HG03442 (cell line): ENCODE data around the gene NELFA.
"Not testable (repeated sequence)": the region's sequence is repeated elsewhere in the genome, so short reads cannot be mapped to it uniquely, and the experiment has no call there.

ENCODE experiments used
- ATAC-seq: cut with Tn5 transposase; IDR thresholded peaks from one replicate; pipeline ENCODE4 v1.9.1; 2021; ENCODE audit warnings: mild to moderate bottlenecking, moderate library complexity; ENCODE audit not compliant: unreplicated experiment

The NELFA gene

DNA sequence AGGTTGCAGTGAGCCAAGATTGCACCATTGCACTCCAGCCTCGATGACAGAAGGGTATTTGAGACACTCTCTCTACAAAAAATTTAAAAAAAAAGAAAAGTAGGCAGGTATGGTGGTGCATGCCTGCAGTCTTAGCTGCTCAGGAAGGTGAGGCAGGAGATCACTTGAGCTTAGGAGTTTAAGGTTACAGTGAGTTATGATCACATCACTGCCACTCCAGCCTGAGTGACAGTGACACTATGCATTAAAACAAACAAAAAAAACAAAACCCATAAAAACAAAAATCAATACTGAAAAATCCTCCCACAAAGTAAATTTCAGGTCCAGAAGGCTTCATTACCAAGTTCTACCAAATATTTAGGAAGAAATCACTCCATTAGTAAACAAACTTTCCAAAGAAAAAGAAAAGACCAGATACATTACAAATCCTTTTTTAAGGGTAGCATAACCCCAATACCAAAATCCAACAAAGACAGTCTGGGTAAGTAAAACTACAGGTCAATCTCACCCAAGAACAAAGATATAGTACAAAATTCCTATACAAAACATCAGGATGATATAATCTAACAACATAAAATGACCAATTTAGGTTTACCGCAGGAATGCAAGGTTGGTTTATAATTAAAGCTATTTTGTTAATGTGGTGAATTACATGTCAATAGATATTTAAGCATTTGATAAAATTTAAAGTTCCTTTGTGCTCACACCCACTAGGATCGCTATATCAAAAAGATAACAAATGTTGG is 11.7 kb downstream of the NELFA start:
- ATAC-seq = no peak

DNA sequence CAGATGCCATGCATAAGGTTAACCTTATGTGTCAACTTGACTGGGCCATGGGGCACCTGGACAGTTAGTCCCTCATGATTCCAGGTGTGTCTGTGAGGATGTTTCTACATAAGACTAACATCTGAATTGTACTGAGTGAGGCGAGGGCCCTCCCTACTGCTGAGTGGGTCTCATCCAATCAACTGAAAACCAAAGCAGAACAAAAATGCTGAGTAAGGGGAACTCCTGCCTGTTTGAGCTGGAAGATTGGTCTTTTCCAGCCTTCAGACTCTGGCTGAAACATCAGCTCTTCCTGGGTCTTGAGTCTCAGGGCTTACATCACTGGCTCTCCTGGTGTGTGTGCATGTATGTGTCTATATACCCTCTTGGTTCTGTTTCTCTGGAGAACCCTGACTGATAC is 13.8 kb downstream of the NELFA start:
- ATAC-seq = no peak

DNA sequence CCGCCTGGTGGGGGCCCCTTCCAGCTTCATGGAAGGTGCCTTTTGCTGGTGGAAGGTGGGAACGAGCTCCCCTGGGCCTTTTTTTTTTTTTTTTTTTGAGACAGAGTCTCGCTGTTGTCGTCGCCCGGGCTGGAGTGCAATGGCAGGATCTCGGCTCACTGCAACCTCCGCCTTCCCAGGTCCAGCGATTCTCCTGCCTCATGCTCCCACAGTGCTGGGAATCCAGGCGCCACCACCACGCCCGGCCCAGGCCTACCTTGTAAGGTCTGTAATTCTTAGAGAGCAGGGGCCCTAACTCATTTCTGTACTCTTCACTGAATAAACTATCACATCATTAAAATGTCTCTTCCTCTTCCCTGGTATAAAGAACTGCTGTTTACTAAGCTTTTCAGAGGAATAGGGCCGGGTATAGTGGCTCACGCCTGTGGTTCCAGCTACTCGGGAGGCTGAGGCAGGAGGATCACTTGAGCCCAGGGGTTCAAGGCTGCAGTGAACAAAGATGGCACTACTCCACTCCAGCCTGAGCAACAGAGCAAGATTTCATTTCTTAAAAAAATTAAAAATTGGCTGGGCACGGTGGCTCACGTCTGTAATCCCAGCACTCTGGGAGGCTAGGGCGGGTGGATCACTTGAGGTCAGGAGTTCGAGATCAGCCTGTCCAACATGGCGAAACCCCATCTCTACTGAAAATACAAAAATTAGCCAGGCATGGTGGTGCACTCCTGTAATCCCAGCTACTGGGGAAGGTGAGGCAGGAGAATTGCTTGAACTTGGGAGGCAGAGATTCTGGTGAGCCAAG is 14.9 kb downstream of the NELFA start:
- ATAC-seq = not testable (repeated sequence)

DNA sequence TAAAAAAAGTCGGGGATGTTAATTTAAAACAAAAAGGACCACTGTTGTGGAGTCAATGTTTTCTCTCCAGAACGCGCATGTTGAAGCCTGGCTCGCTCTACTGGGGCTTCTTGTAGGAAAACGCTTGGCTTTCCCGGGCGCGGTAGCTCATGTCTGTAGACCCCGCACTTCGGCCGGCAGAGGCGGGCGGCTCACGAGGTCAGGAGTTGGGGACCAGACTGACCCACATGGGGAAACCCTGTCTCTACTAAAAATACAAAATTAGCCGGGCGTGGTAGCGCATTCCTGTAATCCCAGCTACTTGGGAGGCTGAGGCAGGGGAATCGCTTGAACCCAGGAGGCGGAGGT is 15.6 kb downstream of the NELFA start:
- ATAC-seq = no peak

DNA sequence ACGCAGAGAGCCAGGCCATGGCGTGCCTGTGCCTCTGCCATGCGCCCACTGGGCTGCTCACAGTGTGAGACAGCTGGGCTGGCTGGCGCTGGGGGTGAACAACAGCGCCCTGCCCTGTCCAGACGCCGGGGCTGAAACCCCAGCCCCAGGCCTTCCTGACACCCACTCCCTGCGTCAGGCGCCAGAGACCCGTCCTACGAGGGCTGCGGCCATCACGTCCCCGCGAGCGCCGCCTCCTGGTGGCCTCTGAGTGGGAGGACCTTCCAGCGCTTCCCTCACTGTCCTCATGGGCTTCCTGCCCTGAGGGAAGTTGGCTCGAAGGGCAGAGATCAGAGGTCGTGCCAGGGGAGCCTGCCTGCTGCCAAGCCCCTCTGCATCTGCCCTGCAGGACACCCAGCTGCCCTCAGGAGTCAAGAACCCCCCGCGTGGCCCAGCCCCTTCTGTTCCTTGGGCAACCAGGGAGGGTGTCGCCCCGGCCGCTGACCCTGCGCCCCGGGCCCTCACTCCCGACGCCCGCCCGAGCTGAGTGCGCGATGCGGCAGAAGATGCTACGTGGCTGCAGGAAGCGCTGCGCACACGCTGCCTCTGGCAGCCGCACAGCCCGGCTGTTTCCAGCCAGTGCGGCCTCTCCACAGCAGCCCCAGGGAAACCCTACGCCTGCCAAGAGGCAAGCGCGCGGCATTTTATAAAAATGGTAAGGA is 16.2 kb downstream of the NELFA start:
- ATAC-seq = no peak

DNA sequence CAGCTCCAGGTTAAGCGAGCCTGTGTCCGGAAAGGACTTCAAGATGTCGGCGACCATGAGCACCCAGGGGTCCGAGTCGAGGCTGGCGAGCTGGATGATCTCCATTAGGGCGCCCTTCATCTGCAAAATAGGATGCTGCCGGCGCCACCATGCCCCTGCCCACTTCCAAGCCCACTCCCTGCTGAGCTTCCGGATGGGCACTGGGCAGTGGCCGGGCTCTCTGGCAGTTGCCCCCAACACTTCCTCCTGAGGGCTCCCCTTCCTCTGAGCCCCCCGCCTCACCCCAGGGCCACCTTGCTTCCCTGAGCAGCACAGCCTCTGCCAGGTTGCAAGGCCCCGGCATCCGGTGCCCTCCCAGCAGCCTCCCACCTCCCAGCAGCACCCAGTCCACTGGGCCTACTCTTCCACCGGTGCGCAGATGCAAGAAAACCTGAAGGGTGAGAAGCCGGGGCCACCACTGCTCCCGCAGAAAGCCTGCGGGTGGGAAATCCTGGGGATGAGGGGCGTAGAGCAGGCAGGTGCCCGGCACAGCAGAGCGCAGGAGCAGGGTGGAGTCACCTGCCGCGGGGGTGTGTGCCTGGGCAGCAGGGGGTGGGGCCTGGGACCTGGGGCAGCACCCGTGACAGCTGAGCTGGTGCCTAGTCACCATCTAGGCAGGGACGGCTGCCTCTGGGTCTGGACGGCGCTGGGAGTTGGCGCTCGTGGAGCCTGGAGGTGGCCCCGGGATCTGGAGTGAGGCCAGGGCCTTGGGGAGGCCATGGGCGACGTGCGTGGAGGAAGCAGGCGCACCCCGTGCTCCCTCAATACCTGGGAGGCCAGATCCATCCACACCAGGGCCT is 17.0 kb downstream of the NELFA start:
- no peak for ATAC-seq

DNA sequence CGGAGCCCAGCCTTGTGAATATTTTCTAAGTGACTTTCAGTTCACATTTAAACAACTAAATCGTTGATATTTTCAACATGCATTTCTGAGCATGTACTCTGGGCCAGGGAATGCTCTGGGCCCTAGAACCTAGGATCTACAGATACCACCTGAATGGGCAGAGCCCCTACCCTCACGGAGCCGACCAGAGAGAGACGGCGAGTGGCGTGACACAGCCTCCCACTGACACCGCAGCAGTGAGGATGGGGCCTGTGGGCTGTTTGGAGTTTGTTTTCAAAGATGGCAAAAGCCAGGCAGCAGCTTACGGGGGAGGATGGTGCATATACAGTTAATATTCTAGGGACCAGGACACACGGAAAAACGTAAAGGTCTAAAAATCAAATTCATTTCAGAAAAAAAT is 17.7 kb downstream of the NELFA start:
- no peak for ATAC-seq

DNA sequence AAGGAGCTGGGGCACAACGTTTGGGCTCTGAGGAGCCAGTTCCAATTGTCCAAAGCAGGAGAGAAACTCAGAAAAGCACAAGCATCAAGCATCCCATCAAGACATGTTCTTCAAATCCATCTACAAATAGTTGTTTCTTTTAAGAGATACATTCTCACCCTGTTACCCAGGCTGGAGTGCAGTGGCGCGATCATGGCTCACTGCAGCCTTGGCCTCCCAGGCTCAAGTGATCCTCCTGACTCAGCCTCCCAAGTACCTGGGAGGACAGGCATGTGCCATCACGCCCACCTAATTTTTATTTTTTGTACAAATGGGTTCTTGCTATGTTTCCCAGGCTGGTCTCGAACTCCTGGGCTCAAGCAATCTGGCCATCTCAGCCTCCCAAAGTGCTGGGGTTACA is 18.1 kb downstream of the NELFA start:
- ATAC-seq = no peak

DNA sequence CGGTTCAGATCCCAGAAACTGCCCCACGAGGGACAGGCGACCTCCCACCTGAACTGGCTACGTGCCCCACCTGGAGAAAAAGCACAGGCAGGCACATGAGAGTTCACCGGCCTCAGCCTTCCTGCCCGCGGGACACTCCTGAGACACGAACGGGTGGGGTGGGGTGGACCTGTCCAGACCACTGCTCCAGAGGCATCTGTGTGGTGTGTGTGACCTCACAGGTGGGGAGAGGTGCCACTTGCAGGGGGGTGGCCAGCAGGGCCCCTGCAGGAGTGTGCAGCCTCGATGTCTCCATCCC is 18.5 kb downstream of the NELFA start:
- no peak for ATAC-seq

DNA sequence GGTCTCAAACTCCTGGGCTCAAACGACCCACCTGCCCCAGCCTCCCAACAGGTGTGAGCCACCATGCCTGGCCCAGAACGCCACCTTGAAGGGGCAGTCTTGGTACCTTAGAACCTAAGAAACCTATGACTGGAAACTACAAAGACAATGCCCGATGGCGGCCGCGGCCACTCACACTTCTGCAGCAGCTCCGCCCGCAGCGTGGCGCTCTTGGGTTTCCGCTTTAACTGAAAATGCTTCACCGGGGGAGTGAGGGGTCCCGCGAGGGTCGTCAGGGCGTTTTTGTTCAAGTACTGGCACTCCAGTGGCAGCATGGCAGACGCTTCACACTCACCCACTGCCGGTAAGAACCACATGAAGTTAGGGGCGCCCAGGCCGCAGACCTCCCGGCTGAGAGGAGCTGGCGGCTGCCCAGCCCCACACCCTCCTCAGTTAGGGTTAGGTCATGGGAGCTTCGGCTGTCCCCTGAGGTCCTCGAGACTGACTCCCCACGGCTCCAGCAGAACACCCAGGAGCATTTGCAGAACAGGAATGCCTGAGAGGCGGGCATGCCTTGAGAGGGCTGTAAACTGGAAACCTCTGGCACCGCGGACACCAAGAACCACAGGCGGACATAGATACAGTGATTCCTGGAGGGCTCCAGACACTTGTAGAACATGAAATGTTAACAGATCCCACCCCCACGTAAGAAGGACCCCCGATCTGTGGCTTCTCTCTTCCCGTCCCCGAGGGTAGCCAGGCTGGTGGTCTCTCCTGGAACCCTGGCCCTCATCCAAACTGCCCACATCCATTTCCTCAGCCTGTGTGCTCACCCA is 19.0 kb downstream of the NELFA start:
- no peak for ATAC-seq

DNA sequence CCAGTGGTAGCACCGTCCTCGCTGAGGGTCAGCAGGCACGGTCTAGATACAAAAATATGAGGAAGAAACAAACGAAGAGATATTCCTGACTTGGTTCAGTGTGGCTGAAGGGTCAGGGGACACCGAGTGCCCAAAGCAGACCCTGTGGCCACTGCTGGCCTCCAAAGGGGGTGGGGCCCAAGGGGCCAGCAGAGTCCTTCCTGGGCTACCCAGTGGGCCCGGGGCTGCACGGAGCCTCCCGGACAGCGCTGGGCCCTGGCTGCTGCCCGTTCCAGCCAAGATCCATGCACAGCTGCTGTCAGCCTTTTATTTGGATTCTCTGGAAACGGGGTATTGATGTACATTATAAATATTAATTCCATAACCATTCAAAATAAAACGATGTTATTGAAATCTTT is 20.4 kb downstream of the NELFA start:
- no peak for ATAC-seq

DNA sequence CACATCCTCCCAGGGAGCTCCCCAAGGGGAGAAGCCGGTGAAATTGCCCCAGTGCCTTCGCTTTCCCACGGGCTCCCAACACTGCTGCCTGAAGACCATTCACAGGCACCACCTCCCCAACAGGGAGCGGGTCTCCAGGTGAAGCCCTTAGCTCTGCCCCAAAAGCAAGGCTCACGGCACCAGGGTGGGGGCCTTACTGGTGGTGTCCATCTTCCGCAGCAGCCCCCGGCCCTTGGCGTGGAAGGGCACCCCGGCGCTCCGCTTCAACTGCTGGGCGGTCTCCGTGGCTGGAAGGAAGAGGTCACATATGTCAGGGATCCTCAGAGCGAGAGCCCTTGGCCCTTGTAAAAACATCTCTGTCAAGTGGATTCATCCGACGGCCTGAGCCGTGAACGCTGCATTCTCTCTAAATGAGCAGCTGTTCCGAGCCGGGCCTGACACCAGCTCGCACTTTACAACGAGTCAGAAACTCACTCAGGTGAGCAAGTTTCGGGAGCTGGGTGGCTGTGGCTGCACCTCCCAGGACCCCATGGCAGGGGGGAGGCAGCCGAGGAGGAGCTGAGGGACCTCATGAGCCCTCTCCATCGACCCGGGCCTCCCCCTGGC is 20.9 kb downstream of the NELFA start:
- ATAC-seq = no peak

DNA sequence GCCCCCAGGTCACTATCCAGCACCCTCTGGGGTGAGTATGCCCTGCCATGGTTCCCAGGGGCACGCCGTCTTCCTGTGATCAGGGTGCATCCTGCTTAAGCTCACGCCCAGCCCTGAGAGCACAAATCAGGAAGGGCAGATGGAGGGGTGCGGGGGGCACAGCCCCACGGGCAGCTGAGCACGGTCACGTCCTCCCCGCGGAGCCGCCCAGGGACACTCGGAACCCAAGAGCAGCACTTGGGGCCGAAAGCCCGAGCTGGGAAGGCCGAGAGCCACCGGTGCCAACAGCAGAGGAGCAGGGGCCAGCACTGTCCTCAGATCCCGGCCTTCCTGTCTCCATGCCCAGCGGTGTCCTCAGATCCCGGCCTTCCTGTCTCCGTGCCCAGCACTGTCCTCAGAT is 21.5 kb downstream of the NELFA start:
- ATAC-seq = no peak

DNA sequence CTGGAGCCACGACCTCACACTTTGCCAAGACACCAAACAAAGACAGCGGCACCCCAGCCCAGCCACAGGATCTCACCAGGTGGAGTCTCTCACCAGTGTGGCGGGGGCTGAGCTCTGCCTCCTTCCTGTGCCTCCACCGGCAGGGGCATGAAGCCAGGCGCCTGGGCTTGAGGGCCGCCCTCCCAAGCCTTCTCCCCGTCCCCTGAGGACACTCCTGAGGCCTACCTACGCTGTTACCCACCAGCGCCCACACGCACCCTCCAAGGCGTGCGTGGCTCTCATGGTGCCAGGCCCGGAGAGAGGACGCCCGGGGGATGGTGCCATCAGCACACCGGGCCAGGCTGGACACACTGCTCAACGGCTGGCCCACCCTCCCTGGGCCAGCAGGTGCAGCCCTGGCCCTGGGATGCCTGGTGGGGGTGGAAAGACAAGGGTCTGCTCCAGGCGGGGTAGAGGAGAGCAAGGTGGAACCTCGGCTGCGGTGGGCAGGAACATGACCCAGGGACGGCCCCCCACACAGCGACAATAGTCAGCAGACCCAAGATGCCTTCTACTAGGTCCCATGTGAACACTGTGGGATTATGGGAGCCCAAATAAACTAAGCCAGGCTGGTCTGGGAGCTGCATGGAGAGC is 22.1 kb downstream of the NELFA start:
- no peak for ATAC-seq

DNA sequence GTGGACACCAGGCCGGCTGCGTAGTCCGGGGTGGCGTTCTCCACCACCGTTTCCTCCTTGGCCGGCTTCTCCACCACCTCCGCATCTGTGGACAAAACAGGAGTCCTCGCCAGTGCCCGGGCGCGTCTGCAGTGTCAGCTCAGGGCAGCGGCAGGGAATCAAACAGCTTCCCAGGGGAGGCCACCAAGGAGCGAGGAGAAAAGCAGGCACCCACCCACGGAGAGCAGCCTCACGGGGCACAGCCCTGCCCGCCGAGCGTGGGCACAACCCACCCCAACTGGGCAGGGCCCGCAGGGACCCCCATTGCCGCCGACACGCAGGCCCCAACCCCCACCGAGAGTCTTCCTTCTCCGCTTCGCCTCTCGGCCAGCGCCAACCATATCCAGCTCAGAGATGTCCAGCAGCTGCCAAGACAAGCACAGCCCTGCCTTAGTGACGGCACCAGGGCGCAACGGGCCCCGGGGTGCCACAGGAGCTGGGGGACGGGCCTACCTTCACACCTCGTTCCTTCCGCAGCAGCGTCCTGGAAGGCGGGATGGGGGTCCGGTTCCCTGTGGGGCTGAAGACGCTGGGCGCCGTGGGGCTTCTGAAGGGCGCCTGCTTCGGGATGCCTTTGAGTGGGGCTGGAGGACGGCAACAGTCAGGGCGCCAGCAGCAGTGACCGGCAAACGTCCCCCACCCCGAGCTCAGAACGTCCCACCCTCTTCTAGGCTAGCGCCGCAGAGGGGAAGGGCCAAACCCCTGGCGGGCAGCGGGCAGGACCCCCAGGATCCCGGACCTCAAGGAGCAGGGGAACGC is 22.8 kb downstream of the NELFA start:
- ATAC-seq = no peak

DNA sequence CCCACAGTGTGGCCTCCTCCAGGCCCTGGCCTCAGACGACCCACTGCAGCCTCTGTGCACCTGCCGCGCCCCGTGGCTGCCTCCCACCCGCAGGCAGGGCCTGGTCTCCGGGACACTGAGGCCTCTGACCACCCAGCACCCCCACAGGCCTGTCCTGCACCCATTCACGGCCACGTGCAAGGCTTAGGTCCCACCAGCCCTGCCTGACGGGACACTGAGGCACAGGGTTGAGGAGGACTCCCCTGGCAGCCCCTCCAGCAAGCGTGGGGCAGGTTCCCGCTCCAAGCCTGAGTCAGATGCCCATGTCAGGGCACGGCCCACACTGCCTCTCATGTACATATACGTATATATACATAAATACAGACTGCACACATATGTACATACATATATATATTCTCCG is 23.5 kb downstream of the NELFA start:
- no peak for ATAC-seq

DNA sequence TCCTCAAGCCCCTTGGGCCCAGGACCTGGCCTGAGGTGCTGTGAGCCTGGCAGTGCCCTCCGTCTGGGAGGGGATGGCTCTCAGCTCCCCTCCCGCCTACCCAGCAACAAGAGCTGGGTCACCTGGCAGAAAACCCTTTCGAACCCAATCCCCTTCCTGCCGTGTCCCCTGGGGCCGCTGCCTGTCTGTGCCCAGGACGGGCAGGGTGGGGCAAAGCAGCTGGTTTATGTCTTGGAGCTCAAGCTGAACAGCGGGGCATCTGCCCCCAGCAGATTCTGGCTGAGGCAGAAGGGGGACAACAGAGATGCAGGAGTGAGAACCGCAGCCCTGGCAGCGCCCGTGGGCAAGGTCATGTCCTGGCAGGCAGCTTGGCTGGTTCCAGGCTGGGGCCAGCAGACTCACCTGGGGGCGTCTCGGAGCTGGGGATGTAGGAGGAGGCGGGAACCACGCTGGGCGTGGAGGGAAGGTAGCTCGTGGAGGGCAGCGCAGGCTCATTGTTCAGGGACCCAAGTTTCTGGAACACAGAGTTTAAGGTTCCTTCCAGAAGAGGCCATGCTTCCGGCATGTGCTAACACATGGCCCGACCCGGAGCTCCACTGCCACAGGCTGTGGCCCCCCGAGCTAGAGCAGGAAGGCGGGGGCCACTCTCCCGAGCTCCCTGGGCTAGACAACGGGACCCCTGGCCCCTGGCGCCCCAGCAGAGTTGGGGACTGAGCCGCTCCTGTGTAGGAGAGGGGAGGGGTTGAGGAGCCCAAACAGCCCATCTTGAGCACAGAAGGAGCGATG is 24.2 kb downstream of the NELFA start:
- no peak for ATAC-seq

DNA sequence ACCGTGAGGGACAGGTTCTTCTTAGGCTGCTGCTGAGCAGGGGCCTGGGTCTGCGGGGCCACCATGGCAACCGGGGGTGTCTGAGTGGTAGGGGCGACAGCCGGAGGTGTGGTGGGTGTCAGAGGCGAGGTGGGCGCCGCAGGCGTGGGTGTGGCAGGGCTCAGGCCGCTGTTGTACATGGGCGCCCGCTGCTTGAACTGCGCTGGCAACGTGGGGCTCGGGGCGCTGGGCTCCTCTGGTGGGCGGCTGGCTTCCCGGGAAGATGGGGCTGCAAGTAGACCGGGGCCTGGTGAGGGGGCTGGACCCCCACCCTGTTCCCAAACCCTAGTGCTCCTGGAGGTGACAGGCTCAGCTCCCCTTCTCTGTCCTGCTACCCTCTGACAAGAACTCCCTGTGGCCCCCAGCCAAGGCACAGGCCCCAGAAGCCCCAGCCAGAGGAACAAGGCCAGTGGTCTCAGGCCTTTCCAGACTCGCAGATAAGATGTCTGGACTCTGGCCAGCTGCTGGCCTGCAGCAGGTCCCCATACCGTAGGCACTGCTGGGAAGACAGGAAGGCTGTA is 24.8 kb downstream of the NELFA start:
- no peak for ATAC-seq
